ENCODE data around the gene SNCG. TPM values are rescaled to one million over a fixed set of nuclear protein-coding genes. Genes with fewer than 3 reads are reported as not detected.
"Not testable (repeated sequence)": the region's sequence is repeated elsewhere in the genome, so short reads cannot be mapped to it uniquely, and the experiment has no call there.

The SNCG gene
- total RNA-seq, 1 experiment from 2014 or later: 7.2 TPM

DNA sequence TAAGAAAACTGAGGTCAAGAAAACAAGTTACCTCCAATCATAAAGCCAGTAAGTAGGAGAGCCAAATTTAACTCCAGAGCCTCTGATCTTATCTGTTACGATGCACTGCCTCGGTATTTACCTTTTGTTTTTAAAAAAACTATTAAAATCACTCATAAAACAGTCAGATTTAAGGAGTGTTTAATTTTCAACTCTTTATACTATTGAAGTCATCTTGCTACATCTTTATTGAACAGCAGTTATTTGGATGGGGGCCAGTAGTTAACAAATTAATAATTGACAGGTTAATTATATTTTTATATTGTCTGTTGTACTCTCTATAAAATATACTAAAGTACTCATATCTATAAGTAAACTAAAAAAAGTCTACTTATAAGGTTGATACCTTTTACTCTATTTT, 34.5 kb downstream of the SNCG start:
- no TSS peak for BruUV-seq (replicated peaks)
- DNase-seq: no peak
- Mint-ChIP-seq H3K27ac (ENCODE audit: unreplicated experiment) (no peak overlapping the region), H3K4me1 (ENCODE audit: low read depth, unreplicated experiment) (no peaks in the 10 kb centered on the region), H3K9me3 (ENCODE audit: low read depth, unreplicated experiment) (no peaks in the 10 kb centered on the region), H3K27me3 (ENCODE audit: unreplicated experiment) (no peaks in the 10 kb centered on the region), H3K4me3 (ENCODE audit: low read depth, unreplicated experiment) (no peak overlapping the region), H3K36me3 (ENCODE audit: insufficient read depth, unreplicated experiment) (no peaks in the 10 kb centered on the region)
- intact Hi-C loops (cut with micrococcal nuclease; ENCODE audit: unreplicated experiment): no loop called here
- CTCF ChIA-PET: no interaction called here
- TF ChIP-seq, protein P1, sequence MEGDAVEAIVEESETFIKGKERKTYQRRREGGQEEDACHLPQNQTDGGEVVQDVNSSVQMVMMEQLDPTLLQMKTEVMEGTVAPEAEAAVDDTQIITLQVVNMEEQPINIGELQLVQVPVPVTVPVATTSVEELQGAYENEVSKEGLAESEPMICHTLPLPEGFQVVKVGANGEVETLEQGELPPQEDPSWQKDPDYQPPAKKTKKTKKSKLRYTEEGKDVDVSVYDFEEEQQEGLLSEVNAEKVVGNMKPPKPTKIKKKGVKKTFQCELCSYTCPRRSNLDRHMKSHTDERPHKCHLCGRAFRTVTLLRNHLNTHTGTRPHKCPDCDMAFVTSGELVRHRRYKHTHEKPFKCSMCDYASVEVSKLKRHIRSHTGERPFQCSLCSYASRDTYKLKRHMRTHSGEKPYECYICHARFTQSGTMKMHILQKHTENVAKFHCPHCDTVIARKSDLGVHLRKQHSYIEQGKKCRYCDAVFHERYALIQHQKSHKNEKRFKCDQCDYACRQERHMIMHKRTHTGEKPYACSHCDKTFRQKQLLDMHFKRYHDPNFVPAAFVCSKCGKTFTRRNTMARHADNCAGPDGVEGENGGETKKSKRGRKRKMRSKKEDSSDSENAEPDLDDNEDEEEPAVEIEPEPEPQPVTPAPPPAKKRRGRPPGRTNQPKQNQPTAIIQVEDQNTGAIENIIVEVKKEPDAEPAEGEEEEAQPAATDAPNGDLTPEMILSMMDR (IDR thresholded peaks at IDR 0.05; ENCODE audit: unreplicated experiment): no peak

DNA sequence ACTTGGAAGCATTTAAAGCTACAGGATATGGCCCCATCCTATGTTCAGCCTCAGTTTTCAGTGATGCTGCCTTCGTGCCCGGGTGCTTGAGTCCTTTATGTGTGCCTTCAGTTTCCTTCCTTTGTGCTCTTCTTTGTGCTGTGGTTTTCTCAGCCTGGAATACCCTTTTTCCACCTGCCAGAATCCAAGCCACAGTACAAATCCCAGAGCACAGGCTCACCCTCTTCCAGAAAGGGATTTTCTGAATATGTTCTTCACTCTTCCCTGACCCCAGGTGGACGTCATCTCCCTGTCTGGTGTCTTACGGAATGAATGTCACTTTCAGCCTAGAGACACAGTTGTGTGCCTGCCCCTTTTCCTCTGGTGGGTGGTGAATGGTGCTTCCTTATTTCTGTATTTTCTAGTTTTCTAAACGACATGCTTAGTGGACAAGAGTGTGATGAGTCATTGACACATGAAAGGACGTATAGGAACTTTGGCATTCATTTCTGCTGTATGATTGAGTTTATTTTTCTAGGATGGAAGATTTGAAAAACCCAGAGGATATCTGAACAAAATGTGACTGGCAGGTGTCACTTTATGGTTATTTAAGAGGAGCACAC, 41.5 kb downstream of the SNCG start:
- H3K36me3 Mint-ChIP-seq (ENCODE audit: insufficient read depth, unreplicated experiment); CTCF ChIA-PET; intact Hi-C loops (cut with micrococcal nuclease; ENCODE audit: unreplicated experiment); BruUV-seq (replicated peaks); H3K4me1 Mint-ChIP-seq (ENCODE audit: low read depth, unreplicated experiment); H3K27me3 Mint-ChIP-seq (ENCODE audit: unreplicated experiment); H3K4me3 Mint-ChIP-seq (ENCODE audit: low read depth, unreplicated experiment); H3K9me3 Mint-ChIP-seq (ENCODE audit: low read depth, unreplicated experiment); DNase-seq; H3K27ac Mint-ChIP-seq (ENCODE audit: unreplicated experiment): not testable (repeated sequence)

DNA sequence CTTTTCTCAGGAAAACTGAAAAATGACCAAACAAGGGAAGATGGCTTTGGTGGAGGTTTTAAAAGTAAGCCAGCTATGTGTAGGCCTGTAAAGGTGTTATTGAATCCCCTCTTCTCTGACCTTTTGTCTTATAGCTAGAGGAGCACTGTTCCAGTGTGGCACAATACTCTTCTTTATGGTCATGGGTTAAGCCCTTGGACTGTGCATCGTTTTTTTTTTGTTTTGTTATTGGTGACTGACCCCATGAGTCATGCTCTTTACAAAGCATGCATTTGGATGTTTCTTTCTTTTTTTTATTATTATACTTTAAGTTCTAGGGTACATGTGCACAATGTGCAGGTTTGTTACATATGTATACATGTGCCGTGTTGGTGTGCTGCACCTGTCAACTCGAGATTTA, 42.1 kb downstream of the SNCG start:
- Mint-ChIP-seq H3K9me3 (ENCODE audit: low read depth, unreplicated experiment) (no peaks in the 10 kb centered on the region), H3K4me3 (ENCODE audit: low read depth, unreplicated experiment) (no peak overlapping the region), H3K27ac (ENCODE audit: unreplicated experiment) (no peak overlapping the region), H3K27me3 (ENCODE audit: unreplicated experiment) (no peaks in the 10 kb centered on the region), H3K36me3 (ENCODE audit: insufficient read depth, unreplicated experiment) (no peaks in the 10 kb centered on the region), H3K4me1 (ENCODE audit: low read depth, unreplicated experiment) (no peaks in the 10 kb centered on the region)
- intact Hi-C loops (cut with micrococcal nuclease; ENCODE audit: unreplicated experiment): no loop called here
- no peak for DNase-seq
- no TSS peak for BruUV-seq (replicated peaks)
- TF ChIP-seq, protein P1 (IDR thresholded peaks at IDR 0.05; ENCODE audit: unreplicated experiment): no peak
- CTCF ChIA-PET: no interaction called here

DNA sequence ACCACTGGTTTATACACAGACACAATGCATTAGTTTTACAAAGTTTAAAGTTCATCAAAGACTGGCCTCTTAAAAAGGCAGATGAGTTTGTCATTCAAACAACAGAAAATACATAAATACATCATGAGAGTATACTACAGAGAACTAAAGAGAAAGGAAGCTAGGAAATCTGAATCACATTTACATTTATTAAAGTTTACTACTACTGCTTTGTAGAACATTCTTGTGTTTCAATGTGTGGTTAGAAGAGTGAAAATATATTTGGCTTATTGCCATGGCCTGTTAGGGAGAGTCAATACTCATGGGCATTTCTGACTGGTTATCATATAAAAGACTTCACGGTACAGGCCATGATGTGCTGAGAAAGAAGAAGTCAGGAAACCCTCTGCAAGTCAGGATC, 48.7 kb downstream of the SNCG start:
- H3K27ac Mint-ChIP-seq (ENCODE audit: unreplicated experiment); H3K36me3 Mint-ChIP-seq (ENCODE audit: insufficient read depth, unreplicated experiment); H3K9me3 Mint-ChIP-seq (ENCODE audit: low read depth, unreplicated experiment); H3K27me3 Mint-ChIP-seq (ENCODE audit: unreplicated experiment); CTCF ChIA-PET; H3K4me1 Mint-ChIP-seq (ENCODE audit: low read depth, unreplicated experiment); intact Hi-C loops (cut with micrococcal nuclease; ENCODE audit: unreplicated experiment); BruUV-seq (replicated peaks); DNase-seq; H3K4me3 Mint-ChIP-seq (ENCODE audit: low read depth, unreplicated experiment): not testable (repeated sequence)

DNA sequence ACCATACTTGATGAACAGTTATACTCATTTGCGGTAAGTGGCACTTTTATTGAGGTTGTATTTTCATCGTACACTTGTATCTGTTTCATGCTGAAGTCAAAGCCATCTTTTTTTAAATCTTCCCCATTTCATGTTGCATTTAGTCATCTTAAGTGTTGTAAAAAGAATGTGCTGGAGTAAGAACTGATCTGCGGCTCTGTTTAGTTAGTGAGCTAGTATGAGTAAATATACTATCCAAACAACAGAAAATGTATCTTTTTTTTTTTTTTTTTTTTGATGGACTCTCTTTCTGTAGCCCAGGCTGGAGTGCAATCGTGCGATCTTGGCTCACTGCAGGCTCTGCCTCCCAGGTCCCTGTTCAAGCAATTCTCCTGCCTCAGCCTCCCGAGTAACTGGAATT, 49.3 kb downstream of the SNCG start:
- H3K27me3 Mint-ChIP-seq (ENCODE audit: unreplicated experiment); H3K4me3 Mint-ChIP-seq (ENCODE audit: low read depth, unreplicated experiment); H3K4me1 Mint-ChIP-seq (ENCODE audit: low read depth, unreplicated experiment); H3K36me3 Mint-ChIP-seq (ENCODE audit: insufficient read depth, unreplicated experiment); DNase-seq; H3K27ac Mint-ChIP-seq (ENCODE audit: unreplicated experiment); H3K9me3 Mint-ChIP-seq (ENCODE audit: low read depth, unreplicated experiment); intact Hi-C loops (cut with micrococcal nuclease; ENCODE audit: unreplicated experiment); CTCF ChIA-PET; BruUV-seq (replicated peaks): not testable (repeated sequence)

DNA sequence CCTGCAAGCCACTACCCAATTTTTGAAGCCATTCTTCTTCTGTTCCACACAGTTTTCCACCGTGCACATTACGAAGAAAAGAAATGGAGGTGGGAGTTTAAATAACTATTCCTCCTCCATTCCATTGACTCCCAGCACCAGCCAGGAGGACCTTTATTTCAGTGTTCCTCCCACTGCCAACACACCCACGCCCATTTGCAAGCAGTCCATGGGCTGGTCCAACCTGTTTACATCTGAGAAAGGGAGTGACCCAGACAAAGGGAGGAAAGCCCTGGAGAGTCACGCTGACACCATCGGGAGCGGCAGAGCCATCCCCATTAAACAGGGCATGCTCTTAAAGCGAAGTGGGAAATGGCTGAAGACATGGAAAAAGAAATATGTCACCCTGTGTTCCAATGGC, 49.9 kb downstream of the SNCG start:
- CTCF ChIA-PET: not testable (repeated sequence)

DNA sequence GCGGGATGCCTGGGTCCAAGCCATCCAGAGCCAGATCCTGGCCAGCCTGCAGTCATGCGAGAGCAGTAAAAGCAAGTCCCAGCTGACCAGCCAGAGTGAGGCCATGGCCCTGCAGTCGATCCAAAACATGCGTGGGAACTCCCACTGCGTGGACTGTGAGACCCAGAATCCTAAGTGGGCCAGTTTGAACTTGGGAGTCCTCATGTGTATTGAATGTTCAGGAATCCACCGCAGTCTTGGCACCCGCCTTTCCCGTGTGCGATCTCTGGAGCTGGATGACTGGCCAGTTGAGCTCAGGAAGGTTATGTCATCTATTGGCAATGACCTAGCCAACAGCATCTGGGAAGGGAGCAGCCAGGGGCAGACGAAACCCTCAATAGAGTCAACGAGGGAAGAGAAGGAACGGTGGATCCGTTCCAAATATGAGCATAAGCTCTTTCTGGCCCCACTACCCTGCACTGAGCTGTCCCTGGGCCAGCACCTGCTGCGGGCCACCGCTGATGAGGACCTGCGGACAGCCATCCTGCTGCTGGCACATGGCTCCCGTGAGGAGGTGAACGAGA, 50.8 kb downstream of the SNCG start:
- DNase-seq; H3K36me3 Mint-ChIP-seq (ENCODE audit: insufficient read depth, unreplicated experiment); intact Hi-C loops (cut with micrococcal nuclease; ENCODE audit: unreplicated experiment); H3K4me3 Mint-ChIP-seq (ENCODE audit: low read depth, unreplicated experiment); H3K9me3 Mint-ChIP-seq (ENCODE audit: low read depth, unreplicated experiment); BruUV-seq (replicated peaks); H3K4me1 Mint-ChIP-seq (ENCODE audit: low read depth, unreplicated experiment); CTCF ChIA-PET; H3K27me3 Mint-ChIP-seq (ENCODE audit: unreplicated experiment); H3K27ac Mint-ChIP-seq (ENCODE audit: unreplicated experiment): not testable (repeated sequence)

More for the DNA sequence above, 49.9 kb downstream of the SNCG start:
- H3K9me3 Mint-ChIP-seq (ENCODE audit: low read depth, unreplicated experiment); BruUV-seq (replicated peaks); H3K4me3 Mint-ChIP-seq (ENCODE audit: low read depth, unreplicated experiment); H3K27me3 Mint-ChIP-seq (ENCODE audit: unreplicated experiment); H3K27ac Mint-ChIP-seq (ENCODE audit: unreplicated experiment); intact Hi-C loops (cut with micrococcal nuclease; ENCODE audit: unreplicated experiment); H3K36me3 Mint-ChIP-seq (ENCODE audit: insufficient read depth, unreplicated experiment); DNase-seq; H3K4me1 Mint-ChIP-seq (ENCODE audit: low read depth, unreplicated experiment): not testable (repeated sequence)
